K562 (cell line): Measurements from ENCODE around the gene HPSE2. TPM values are rescaled to one million over a fixed set of nuclear protein-coding genes. Genes with fewer than 3 reads are reported as not detected.

Source experiments
- ATAC-seq: fragments of 200-7000 bp; cut with Tn5 transposase; 3 replicates; pipeline ENCODE4 v1.9.1; 2020; ENCODE audit warnings: moderate library complexity
- BruUV-seq: library from RNA; stranded (reverse); fragments of 400-500 nt; replicated peaks from 2 replicates; lab custom pipeline; 2021; lab: Mats Ljungman, UMichigan
- CTCF ChIA-PET: fragments of 300-600 bp; formaldehyde crosslinking; extraction: SDS; loops from one replicate; lab custom pipeline; 2021; ENCODE audit warnings: low intra/inter-chr PET ratio; lab: Yijun Ruan, JAX
- POLR2A ChIA-PET: fragments of 300-600, 350-650 bp; sonication (Branson Sonifier 250); formaldehyde crosslinking; extraction: SDS; loops from one replicate; lab custom pipeline; 2021; ENCODE audit warnings: antibody characterized with exemption, inconsistent platforms; lab: Yijun Ruan, JAX
- DNase-seq, 4 experiments: peaks; one replicate each; pipeline versions ENCODE4 v3.0.0 to v3.0.0-alpha.2; 2011 to 2018; ENCODE audit warnings: low spot score in 3 of 4, mixed read lengths in 3 of 4; ENCODE audit errors: extremely low read depth in 1 of 4
- FAIRE-seq: peaks from 2 replicates; lab custom pipeline; 2011; peaks lifted over from hg19 to GRCh38; lab: Jason Lieb, UNC
- H2AFZ ChIP-seq: 2 replicates; pipeline ENCODE4 v1.6.0; 2011; ENCODE audit warnings: low read depth, low read length, control low read depth, inconsistent platforms
- H3K27ac ChIP-seq: fragments of 200-600 bp; 3 replicates; pipeline ENCODE4 v1.8.0; 2011; ENCODE audit warnings: low read depth, mild to moderate bottlenecking, control low read depth, inconsistent platforms, low read length, moderate library complexity, mixed read lengths; ENCODE audit errors: extremely low read depth
- H3K27me3 ChIP-seq, 2 experiments: fragments of 300-600 bp in 1 of 2; 2 replicates in 1 of 2; 3 replicates in 1 of 2; pipeline versions ENCODE4 v1.6.0 to v1.8.0; 2011; ENCODE audit warnings: inconsistent platforms in 2 of 2, low read length in 2 of 2, mild to moderate bottlenecking in 1 of 2, mixed read lengths in 1 of 2, moderate library complexity in 1 of 2; ENCODE audit not compliant: control insufficient read depth in 2 of 2, insufficient read depth in 2 of 2
- H3K36me3 ChIP-seq: fragments of 300-600 bp; 3 replicates; pipeline ENCODE4 v1.8.0; 2011; ENCODE audit warnings: mild to moderate bottlenecking, low read length, inconsistent platforms; ENCODE audit not compliant: control insufficient read depth, insufficient read depth
- H3K4me1 ChIP-seq, 2 experiments: fragments of 200-600 bp in 1 of 2; replicated peaks in 1 of 2; 2 replicates in 1 of 2; 3 replicates in 1 of 2; pipeline versions ENCODE4 v1.5.1 to v1.8.0; 2011; ENCODE audit warnings: inconsistent platforms in 2 of 2, low read length in 2 of 2, mild to moderate bottlenecking in 1 of 2, mixed read lengths in 1 of 2, moderate library complexity in 1 of 2; ENCODE audit not compliant: control insufficient read depth in 2 of 2, insufficient read depth in 2 of 2
- H3K4me2 ChIP-seq: 2 replicates; pipeline ENCODE4 v1.6.1; 2011; ENCODE audit warnings: low read length, control low read depth, inconsistent platforms, mixed read lengths; ENCODE audit not compliant: insufficient read depth
- H3K4me3 ChIP-seq: fragments of 200-600 bp; sonication (generic), shearing (Covaris generic); 2 replicates; pipeline ENCODE4 v1.5.1; 2016; ENCODE audit warnings: control low read depth, inconsistent platforms
- H3K79me2 ChIP-seq: fragments of 200-600 bp; 3 replicates; pipeline ENCODE4 v1.8.0; 2011; ENCODE audit warnings: low read length, inconsistent platforms; ENCODE audit not compliant: control insufficient read depth, insufficient read depth
- H3K9ac ChIP-seq, 2 experiments: 2 replicates each; pipeline versions ENCODE4 v1.6.0 to v1.6.1; 2011; ENCODE audit warnings: low read depth in 2 of 2, low read length in 2 of 2, control low read depth in 1 of 2, inconsistent platforms in 1 of 2, mild to moderate bottlenecking in 1 of 2, mixed read lengths in 1 of 2; ENCODE audit not compliant: insufficient read depth in 1 of 2
- H3K9me1 ChIP-seq: one replicate; pipeline ENCODE4 v1.6.0; 2011; ENCODE audit warnings: inconsistent platforms, mild to moderate bottlenecking, low read length, moderate library complexity; ENCODE audit not compliant: control insufficient read depth, insufficient read depth
- H3K9me3 ChIP-seq: replicated peaks from 2 replicates; pipeline ENCODE4 v1.5.1; 2011; ENCODE audit warnings: low read depth, low read length, inconsistent platforms; ENCODE audit not compliant: control insufficient read depth, insufficient read depth
- H4K20me1 ChIP-seq: replicated peaks from 2 replicates; pipeline ENCODE4 v1.6.1; 2011; ENCODE audit warnings: low read length, inconsistent platforms, mixed read lengths; ENCODE audit not compliant: control insufficient read depth, insufficient read depth
- GATA2 ChIP-seq: sonication (generic); formaldehyde crosslinking; IDR thresholded peaks from 2 replicates; pipeline ENCODE4 v1.4.0; 2020; ENCODE audit warnings: mild to moderate bottlenecking, missing genetic modification reagents
- RAD21 ChIP-seq, 2 experiments: fragments of 250-450 bp in 1 of 2; fragments of 450-650 bp in 1 of 2; sonication (Bioruptor Pico) in 1 of 2; formaldehyde crosslinking in 1 of 2; IDR thresholded peaks in 1 of 2; conservative IDR thresholded peaks in 1 of 2; 2 replicates each; pipeline versions ENCODE4 v1.4.0 to v1.8.0; 2020 to 2022; ENCODE audit warnings: mild to moderate bottlenecking in 2 of 2, moderate library complexity in 1 of 2
- SMARCC2 ChIP-seq: fragments of 450-650 bp; IDR thresholded peaks from 2 replicates; pipeline ENCODE4 v1.6.1; 2017; ENCODE audit warnings: antibody characterized with exemption, moderate library complexity, mild to moderate bottlenecking, low read depth
- SMC3 ChIP-seq: conservative IDR thresholded peaks from 2 replicates; pipeline ENCODE4 v1.6.1; 2011; ENCODE audit warnings: low read depth, low read length, improper control_type of control experiment; ENCODE audit not compliant: insufficient read depth
- WGBS: fragments of 100-300 bp; shearing (Covaris generic); methylation state at CpG from one replicate; pipeline ENCODE4 v1.1.6; 2016; ENCODE audit warnings: low coverage, mixed read lengths; ENCODE audit not compliant: insufficient coverage; ENCODE audit errors: missing lambda C conversion rate; 5-methylcytosine and 5-hydroxymethylcytosine counted together
- in situ Hi-C: fragments of 300-500 bp; cut with MboI; formaldehyde crosslinking; loops from 4 replicates; pipeline ENCODE4 v1.15.0; 2018; ENCODE audit warnings: inconsistent platforms, mixed read lengths
- intact Hi-C: fragments of 100-400 bp; cut with micrococcal nuclease; formaldehyde crosslinking; loops from 2 replicates; pipeline ENCODE4 v1.14.2; 2022
- polyA plus RNA-seq, 8 experiments: library from polyadenylated mRNA; depleted of rRNA in 4 of 8; stranded (reverse) in 5 of 8; unstranded in 3 of 8; fragments of >200 nt; fragmentation: Nextera tagmentation in 2 of 8; fragmentation: Illumina TruSeq in 1 of 8; extraction: Ambion mirVana in 2 of 8; extraction: Trizol in 1 of 8; gene quantifications; 2 replicates each; pipeline versions ENCODE4 v1.2.1 to v1.2.3, GENCODE V29; 2011 to 2014; ENCODE audit warnings: inconsistent platforms in 1 of 8, missing spikeins in 1 of 8
- total RNA-seq, 7 experiments: library from RNA; depleted of rRNA in 6 of 7; stranded (reverse); fragments of >200 nt in 6 of 7; fragmentation: Illumina TruSeq in 2 of 7; extraction: Trizol in 2 of 7; gene quantifications; 2 replicates each; pipeline versions ENCODE4 v1.2.1 to v1.2.3, GENCODE V29; 2011 to 2021; ENCODE audit warnings: low replicate concordance in 1 of 7
- TF ChIP-seq, protein P1 (sequence below), 3 experiments: IDR thresholded peaks in 2 of 3; conservative IDR thresholded peaks in 1 of 3; 2 replicates each; pipeline ENCODE4 v1.5.1; 2011 to 2012; ENCODE audit warnings: low read length in 3 of 3, mild to moderate bottlenecking in 3 of 3, control low read depth in 2 of 3, improper control_type of control experiment in 1 of 3, inconsistent platforms in 1 of 3, low read depth in 1 of 3, mixed read lengths in 1 of 3, moderate library complexity in 1 of 3; ENCODE audit not compliant: insufficient read depth in 2 of 3
- TF ChIP-seq, protein P2 (sequence below): sonication (generic); formaldehyde crosslinking; IDR thresholded peaks from 2 replicates; pipeline ENCODE4 v1.8.0; 2023; ENCODE audit warnings: mild to moderate bottlenecking, missing genetic modification reagents
- TF ChIP-seq, protein P3 (sequence below): fragments of 450-650 bp; formaldehyde crosslinking; IDR thresholded peaks from 2 replicates; pipeline ENCODE4 v1.4.0; 2020; ENCODE audit warnings: mild to moderate bottlenecking, moderate library complexity
- TF ChIP-seq, protein P4 (sequence below): fragments of 450-650 bp; IDR thresholded peaks from one replicate; pipeline ENCODE4 v1.6.1; 2018; ENCODE audit warnings: mild to moderate bottlenecking, moderate library complexity; ENCODE audit not compliant: partially characterized antibody

The HPSE2 gene
- total and polyA plus RNA-seq, 9 of the 15 experiments (the other 6 are each of a cell fraction or from before 2014, with no cell fraction given), result 0.03 to 0.10 (median 0.04) TPM; not detected in 2

DNA sequence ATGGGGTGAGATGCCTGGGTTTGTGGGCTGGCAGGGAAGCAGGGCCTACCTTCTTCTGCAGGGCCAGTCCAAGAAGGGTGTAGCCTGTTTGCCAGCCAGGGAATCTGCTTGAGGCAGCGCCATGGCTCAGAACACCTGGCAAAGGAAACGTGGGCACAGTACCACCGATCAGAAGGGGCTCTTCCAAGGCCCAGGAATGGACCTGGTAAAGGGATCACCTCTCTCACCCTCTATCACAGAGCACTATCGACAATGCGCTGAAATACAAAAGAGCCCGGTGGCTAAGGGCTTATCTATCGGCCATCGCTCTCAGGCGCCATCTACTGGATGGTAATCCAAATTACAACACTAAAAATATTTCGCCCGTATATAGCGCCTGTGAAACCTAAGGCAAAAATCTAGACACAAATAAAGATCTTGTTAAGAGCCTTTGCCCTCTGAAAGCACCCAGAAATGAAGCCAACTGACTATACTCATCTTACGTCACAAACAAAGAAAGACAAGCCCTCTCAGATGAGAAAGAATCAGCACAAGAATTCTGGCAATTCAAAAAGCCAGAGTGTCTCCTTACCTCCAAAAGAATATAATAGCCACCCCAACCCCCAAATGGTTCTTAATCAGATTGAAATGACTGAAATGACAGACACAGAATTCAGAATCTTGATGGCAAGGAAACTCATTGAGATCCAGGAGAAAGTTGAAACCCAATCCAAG is 571.2 kb downstream of the HPSE2 start:
- H3K9me3 ChIP-seq, result no peaks in the 10 kb centered on the region
- no peaks in the 10 kb centered on the region for H3K36me3 ChIP-seq
- no peaks in the 10 kb centered on the region for H3K79me2 ChIP-seq
- 2% methylated on average over 13 of the region's 13 CpGs for WGBS
- H3K4me1 ChIP-seq, result no peaks in the 10 kb centered on the region
- H3K9me1 ChIP-seq, result no peaks in the 10 kb centered on the region
- in situ Hi-C loops (loop anchor here (10.0 kb wide), 1 partner anchor 240 kb away; no protein-coding TSS in a partner anchor), intact Hi-C loops (loop anchor here (1.0 to 5.0 kb wide), 2 partner anchors 197 to 237 kb away; no protein-coding TSS in a partner anchor)
- H3K9ac ChIP-seq, result no peak overlapping the region
- peak; percentile 50 to 58 (median 54) for DNase-seq
- peak overlapping the region; percentile 74; the same call in 1 of the 2 replicates for H2AFZ ChIP-seq
- no peak overlapping the region for H3K4me3 ChIP-seq
- FAIRE-seq, result peak; percentile 23
- POLR2A ChIA-PET, result no interaction called here
- H3K27ac ChIP-seq, result no peak overlapping the region
- H4K20me1 ChIP-seq, result no peaks in the 10 kb centered on the region
- no TSS peak for BruUV-seq
- H3K4me2 ChIP-seq, result no peak overlapping the region
- peak; percentile 74 for ATAC-seq
- CTCF ChIA-PET, result interaction anchor here (0.6 to 0.9 kb wide), 2 partner anchors 197 to 749 kb away, joined by 3 to 4 read pairs; no protein-coding TSS in a partner anchor
- no peaks in the 10 kb centered on the region for H3K27me3 ChIP-seq
- TF ChIP-seq, protein P1, sequence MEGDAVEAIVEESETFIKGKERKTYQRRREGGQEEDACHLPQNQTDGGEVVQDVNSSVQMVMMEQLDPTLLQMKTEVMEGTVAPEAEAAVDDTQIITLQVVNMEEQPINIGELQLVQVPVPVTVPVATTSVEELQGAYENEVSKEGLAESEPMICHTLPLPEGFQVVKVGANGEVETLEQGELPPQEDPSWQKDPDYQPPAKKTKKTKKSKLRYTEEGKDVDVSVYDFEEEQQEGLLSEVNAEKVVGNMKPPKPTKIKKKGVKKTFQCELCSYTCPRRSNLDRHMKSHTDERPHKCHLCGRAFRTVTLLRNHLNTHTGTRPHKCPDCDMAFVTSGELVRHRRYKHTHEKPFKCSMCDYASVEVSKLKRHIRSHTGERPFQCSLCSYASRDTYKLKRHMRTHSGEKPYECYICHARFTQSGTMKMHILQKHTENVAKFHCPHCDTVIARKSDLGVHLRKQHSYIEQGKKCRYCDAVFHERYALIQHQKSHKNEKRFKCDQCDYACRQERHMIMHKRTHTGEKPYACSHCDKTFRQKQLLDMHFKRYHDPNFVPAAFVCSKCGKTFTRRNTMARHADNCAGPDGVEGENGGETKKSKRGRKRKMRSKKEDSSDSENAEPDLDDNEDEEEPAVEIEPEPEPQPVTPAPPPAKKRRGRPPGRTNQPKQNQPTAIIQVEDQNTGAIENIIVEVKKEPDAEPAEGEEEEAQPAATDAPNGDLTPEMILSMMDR (IDR thresholded peaks at IDR 0.05 in 2 of 3, conservative IDR thresholded peaks at IDR 0.05 in 1 of 3; ENCODE audit: insufficient read depth in 2 of 3, low read depth in 1 of 3, low read length in 3 of 3), result peak; percentile 68 to 72 (median 69)
- TF ChIP-seq, protein P2, sequence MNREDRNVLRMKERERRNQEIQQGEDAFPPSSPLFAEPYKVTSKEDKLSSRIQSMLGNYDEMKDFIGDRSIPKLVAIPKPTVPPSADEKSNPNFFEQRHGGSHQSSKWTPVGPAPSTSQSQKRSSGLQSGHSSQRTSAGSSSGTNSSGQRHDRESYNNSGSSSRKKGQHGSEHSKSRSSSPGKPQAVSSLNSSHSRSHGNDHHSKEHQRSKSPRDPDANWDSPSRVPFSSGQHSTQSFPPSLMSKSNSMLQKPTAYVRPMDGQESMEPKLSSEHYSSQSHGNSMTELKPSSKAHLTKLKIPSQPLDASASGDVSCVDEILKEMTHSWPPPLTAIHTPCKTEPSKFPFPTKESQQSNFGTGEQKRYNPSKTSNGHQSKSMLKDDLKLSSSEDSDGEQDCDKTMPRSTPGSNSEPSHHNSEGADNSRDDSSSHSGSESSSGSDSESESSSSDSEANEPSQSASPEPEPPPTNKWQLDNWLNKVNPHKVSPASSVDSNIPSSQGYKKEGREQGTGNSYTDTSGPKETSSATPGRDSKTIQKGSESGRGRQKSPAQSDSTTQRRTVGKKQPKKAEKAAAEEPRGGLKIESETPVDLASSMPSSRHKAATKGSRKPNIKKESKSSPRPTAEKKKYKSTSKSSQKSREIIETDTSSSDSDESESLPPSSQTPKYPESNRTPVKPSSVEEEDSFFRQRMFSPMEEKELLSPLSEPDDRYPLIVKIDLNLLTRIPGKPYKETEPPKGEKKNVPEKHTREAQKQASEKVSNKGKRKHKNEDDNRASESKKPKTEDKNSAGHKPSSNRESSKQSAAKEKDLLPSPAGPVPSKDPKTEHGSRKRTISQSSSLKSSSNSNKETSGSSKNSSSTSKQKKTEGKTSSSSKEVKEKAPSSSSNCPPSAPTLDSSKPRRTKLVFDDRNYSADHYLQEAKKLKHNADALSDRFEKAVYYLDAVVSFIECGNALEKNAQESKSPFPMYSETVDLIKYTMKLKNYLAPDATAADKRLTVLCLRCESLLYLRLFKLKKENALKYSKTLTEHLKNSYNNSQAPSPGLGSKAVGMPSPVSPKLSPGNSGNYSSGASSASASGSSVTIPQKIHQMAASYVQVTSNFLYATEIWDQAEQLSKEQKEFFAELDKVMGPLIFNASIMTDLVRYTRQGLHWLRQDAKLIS (CRISPR knock-in tag), result no peak
- TF ChIP-seq GATA2 (CRISPR knock-in tag) (peak; percentile 96), RAD21 (CRISPR knock-in tag; conservative IDR thresholded peaks at IDR 0.05 in 1 of 2, IDR thresholded peaks at IDR 0.05 in 1 of 2) (peak; percentile 42 to 75), SMC3 (peak; percentile 42; the same call in 1 of the 2 replicates), SMARCC2 (no peak)
- TF ChIP-seq, protein P3, sequence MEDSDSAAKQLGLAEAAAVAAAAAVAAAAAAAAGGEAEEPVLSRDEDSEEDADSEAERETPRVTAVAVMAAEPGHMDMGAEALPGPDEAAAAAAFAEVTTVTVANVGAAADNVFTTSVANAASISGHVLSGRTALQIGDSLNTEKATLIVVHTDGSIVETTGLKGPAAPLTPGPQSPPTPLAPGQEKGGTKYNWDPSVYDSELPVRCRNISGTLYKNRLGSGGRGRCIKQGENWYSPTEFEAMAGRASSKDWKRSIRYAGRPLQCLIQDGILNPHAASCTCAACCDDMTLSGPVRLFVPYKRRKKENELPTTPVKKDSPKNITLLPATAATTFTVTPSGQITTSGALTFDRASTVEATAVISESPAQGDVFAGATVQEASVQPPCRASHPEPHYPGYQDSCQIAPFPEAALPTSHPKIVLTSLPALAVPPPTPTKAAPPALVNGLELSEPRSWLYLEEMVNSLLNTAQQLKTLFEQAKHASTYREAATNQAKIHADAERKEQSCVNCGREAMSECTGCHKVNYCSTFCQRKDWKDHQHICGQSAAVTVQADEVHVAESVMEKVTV (CRISPR knock-in tag), result 0 out of 2 replicates have a peak, but pooled peaks have one; percentile 11
- TF ChIP-seq, protein P4, sequence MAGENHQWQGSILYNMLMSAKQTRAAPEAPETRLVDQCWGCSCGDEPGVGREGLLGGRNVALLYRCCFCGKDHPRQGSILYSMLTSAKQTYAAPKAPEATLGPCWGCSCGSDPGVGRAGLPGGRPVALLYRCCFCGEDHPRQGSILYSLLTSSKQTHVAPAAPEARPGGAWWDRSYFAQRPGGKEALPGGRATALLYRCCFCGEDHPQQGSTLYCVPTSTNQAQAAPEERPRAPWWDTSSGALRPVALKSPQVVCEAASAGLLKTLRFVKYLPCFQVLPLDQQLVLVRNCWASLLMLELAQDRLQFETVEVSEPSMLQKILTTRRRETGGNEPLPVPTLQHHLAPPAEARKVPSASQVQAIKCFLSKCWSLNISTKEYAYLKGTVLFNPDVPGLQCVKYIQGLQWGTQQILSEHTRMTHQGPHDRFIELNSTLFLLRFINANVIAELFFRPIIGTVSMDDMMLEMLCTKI, result no peak
